Measurements from ENCODE around the gene PMPCA.
A peak's percentile ranks its signal among the peaks of the same experiment; 100 is the strongest.

PMPCA gene

GRCh38 chr9:136455043-136456002 lies 44.9 kb downstream of the PMPCA start:
- Histone ChIP-seq H3K9ac (peak overlapping the region in 9 of 11 experiments; percentile 22 to 72 (median 54); a peak in 16 of 22 replicates), H3K27ac (peak overlapping the region in 7 of 11 experiments; percentile 40 to 69 (median 53); a peak in 13 of 22 replicates), H3K27me3 (no peaks in the 10 kb centered on the region), H3K36me3 (peaks cover 86 to 100% (median 94%) of the 10 kb centered on the region in 11 experiments), H3K9me3 (replicated peaks in 1 of 11) (no peaks in the 10 kb centered on the region), H3K4me1 (peaks cover 19 to 61% (median 55%) of the 10 kb centered on the region in 10 experiments), H3K4me3 (no peak overlapping the region), H4K20me1 (peaks cover 50 to 100% (median 80%) of the 10 kb centered on the region in 11 experiments), H3K4me2 (peak overlapping the region; percentile 30 to 94 (median 85); a peak in 20 of 22 replicates)
- no peak for TF ChIP-seq Cebpa-rat (IDR thresholded peaks at IDR 0.05)

- no peak overlapping the region for H3K27ac ChIP-seq
Observed at GRCh38 chr9:136456258-136456657, 45.8 kb downstream of the PMPCA start.

GRCh38 chr9:136457326-136457725 lies 46.9 kb downstream of the PMPCA start:
- H3K27me3 ChIP-seq, result no peaks in the 10 kb centered on the region
- peaks cover 47 to 99% (median 78%) of the 10 kb centered on the region in 11 experiments; a peak in 21 of 22 replicates for H4K20me1 ChIP-seq
- no peaks in the 10 kb centered on the region for H3K9me3 ChIP-seq (replicated peaks in 1 of 11)
- no peak overlapping the region for H3K4me2 ChIP-seq
- no peak for TF ChIP-seq Cebpa-rat (IDR thresholded peaks at IDR 0.05)
- peaks cover 10 to 41% (median 36%) of the 10 kb centered on the region in 10 experiments; a peak in 19 of 20 replicates for H3K4me1 ChIP-seq
- peaks cover 94 to 100% (median 100%) of the 10 kb centered on the region in 11 experiments for H3K36me3 ChIP-seq
- H3K27ac ChIP-seq, result no peak overlapping the region
- no peak overlapping the region for H3K4me3 ChIP-seq
- no peak overlapping the region for H3K9ac ChIP-seq

More at GRCh38 chr9:136456258-136456657, 45.8 kb downstream of the PMPCA start:
- Histone ChIP-seq H3K4me1 (peaks cover 17 to 51% (median 47%) of the 10 kb centered on the region in 10 experiments), H3K9ac (no peak overlapping the region), H3K27me3 (no peaks in the 10 kb centered on the region), H4K20me1 (peaks cover 48 to 99% (median 78%) of the 10 kb centered on the region in 11 experiments; a peak in 21 of 22 replicates), H3K9me3 (replicated peaks in 1 of 11) (no peaks in the 10 kb centered on the region), H3K4me2 (no peak overlapping the region), H3K36me3 (peaks cover 86 to 100% (median 94%) of the 10 kb centered on the region in 11 experiments), H3K4me3 (no peak overlapping the region)
- TF ChIP-seq Cebpa-rat (IDR thresholded peaks at IDR 0.05), result no peak

- H4K20me1 ChIP-seq, result peaks cover 42 to 99% (median 80%) of the 10 kb centered on the region in 11 experiments; a peak in 21 of 22 replicates
- H3K9ac ChIP-seq, result no peak overlapping the region
- no peak for TF ChIP-seq Cebpa-rat (IDR thresholded peaks at IDR 0.05)
- peaks cover 99 to 100% (median 100%) of the 10 kb centered on the region in 11 experiments for H3K36me3 ChIP-seq
- no peak overlapping the region for H3K4me2 ChIP-seq
- H3K4me1 ChIP-seq, result peaks cover 6 to 21% (median 16%) of the 10 kb centered on the region in 10 experiments; a peak in 19 of 20 replicates
- H3K27ac ChIP-seq, result no peak overlapping the region
- no peak overlapping the region for H3K4me3 ChIP-seq
- H3K9me3 ChIP-seq (replicated peaks in 1 of 11), result no peaks in the 10 kb centered on the region
- H3K27me3 ChIP-seq, result no peaks in the 10 kb centered on the region
Observed at GRCh38 chr9:136459425-136459824, 49.0 kb downstream of the PMPCA start.

GRCh38 chr9:136460772-136461325 lies 50.4 kb downstream of the PMPCA start:
- no peak overlapping the region for H3K9ac ChIP-seq

GRCh38 chr9:136462664-136463063 lies 52.2 kb downstream of the PMPCA start:
- TF ChIP-seq Cebpa-rat (IDR thresholded peaks at IDR 0.05), result no peak
- H4K20me1 ChIP-seq, result peaks cover 39 to 99% (median 78%) of the 10 kb centered on the region in 11 experiments; a peak in 20 of 22 replicates
- H3K4me1 ChIP-seq, result no peaks in the 10 kb centered on the region
- H3K4me2 ChIP-seq, result no peak overlapping the region
- H3K9ac ChIP-seq, result no peak overlapping the region
- H3K27ac ChIP-seq, result no peak overlapping the region
- no peaks in the 10 kb centered on the region for H3K9me3 ChIP-seq (replicated peaks in 1 of 11)
- no peaks in the 10 kb centered on the region for H3K27me3 ChIP-seq
- H3K4me3 ChIP-seq, result no peak overlapping the region
- peaks cover 99 to 100% (median 100%) of the 10 kb centered on the region in 11 experiments for H3K36me3 ChIP-seq

More at GRCh38 chr9:136460772-136461325, 50.4 kb downstream of the PMPCA start:
- Histone ChIP-seq H3K36me3 (peaks cover 99 to 100% (median 100%) of the 10 kb centered on the region in 11 experiments), H3K27ac (no peak overlapping the region), H3K9me3 (replicated peaks in 1 of 11) (no peaks in the 10 kb centered on the region), H3K27me3 (no peaks in the 10 kb centered on the region), H4K20me1 (peaks cover 37 to 99% (median 79%) of the 10 kb centered on the region in 11 experiments; a peak in 21 of 22 replicates), H3K4me3 (no peak overlapping the region), H3K4me2 (no peak overlapping the region), H3K4me1 (peaks cover 0 to 7% (median 1%) of the 10 kb centered on the region in 10 experiments; a peak in 10 of 20 replicates)
- no peak for TF ChIP-seq Cebpa-rat (IDR thresholded peaks at IDR 0.05)

- H3K27ac ChIP-seq, result no peak overlapping the region
- no peak for TF ChIP-seq Cebpa-rat (IDR thresholded peaks at IDR 0.05)
- no peaks in the 10 kb centered on the region for H3K4me1 ChIP-seq
- no peak overlapping the region for H3K4me2 ChIP-seq
- H3K9ac ChIP-seq, result no peak overlapping the region
- no peaks in the 10 kb centered on the region for H3K9me3 ChIP-seq (replicated peaks in 1 of 11)
- H4K20me1 ChIP-seq, result peaks cover 44 to 99% (median 86%) of the 10 kb centered on the region in 11 experiments; a peak in 20 of 22 replicates
- H3K27me3 ChIP-seq, result no peaks in the 10 kb centered on the region
- H3K4me3 ChIP-seq, result no peak overlapping the region
- peaks cover 99 to 100% (median 100%) of the 10 kb centered on the region in 11 experiments for H3K36me3 ChIP-seq
Observed at GRCh38 chr9:136463578-136463977, 53.1 kb downstream of the PMPCA start.

GRCh38 chr9:136464241-136464640 lies 53.8 kb downstream of the PMPCA start:
- Histone ChIP-seq H3K27ac (no peak overlapping the region), H3K4me1 (no peaks in the 10 kb centered on the region), H3K4me3 (no peak overlapping the region), H3K36me3 (peaks cover 99 to 100% (median 100%) of the 10 kb centered on the region in 11 experiments), H3K9ac (no peak overlapping the region), H4K20me1 (peaks cover 51 to 99% (median 92%) of the 10 kb centered on the region in 11 experiments; a peak in 20 of 22 replicates), H3K9me3 (replicated peaks in 1 of 11) (no peaks in the 10 kb centered on the region), H3K27me3 (no peaks in the 10 kb centered on the region), H3K4me2 (no peak overlapping the region)
- TF ChIP-seq Cebpa-rat (IDR thresholded peaks at IDR 0.05), result no peak

Data from BLaER1 treated with 17β-estradiol and CSF1 and Interleukin-3, amounts not matched to agents 10 nM and 100 nM (cell line).